Measurements from ENCODE around the gene CEP85.

DNA sequence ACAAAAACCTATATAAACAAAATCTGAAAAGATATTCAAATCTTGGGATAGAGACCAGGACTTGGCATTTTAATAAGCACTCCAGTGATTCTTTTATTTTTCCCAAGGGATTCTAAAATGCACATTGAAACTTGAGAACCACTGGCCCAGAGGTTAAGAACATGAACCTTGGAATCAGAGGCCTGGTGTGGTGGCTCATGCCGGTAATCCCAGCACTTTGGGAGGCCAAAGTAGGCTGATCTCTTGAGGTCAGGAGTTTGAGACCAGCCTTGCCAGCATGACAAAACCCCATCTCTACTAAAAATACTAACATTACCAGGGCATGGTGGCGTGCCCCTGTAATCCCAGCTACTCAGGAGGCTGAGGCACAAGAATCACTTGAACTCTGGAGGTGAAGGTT, 12.9 kb upstream of the CEP85 start:
- TF ChIP-seq, protein P1, sequence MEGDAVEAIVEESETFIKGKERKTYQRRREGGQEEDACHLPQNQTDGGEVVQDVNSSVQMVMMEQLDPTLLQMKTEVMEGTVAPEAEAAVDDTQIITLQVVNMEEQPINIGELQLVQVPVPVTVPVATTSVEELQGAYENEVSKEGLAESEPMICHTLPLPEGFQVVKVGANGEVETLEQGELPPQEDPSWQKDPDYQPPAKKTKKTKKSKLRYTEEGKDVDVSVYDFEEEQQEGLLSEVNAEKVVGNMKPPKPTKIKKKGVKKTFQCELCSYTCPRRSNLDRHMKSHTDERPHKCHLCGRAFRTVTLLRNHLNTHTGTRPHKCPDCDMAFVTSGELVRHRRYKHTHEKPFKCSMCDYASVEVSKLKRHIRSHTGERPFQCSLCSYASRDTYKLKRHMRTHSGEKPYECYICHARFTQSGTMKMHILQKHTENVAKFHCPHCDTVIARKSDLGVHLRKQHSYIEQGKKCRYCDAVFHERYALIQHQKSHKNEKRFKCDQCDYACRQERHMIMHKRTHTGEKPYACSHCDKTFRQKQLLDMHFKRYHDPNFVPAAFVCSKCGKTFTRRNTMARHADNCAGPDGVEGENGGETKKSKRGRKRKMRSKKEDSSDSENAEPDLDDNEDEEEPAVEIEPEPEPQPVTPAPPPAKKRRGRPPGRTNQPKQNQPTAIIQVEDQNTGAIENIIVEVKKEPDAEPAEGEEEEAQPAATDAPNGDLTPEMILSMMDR (IDR thresholded peaks at IDR 0.05), result no peak
- TF ChIP-seq POLR2A (IDR thresholded peaks at IDR 0.05), result no peak
- TF ChIP-seq POLR2AphosphoS5 (IDR thresholded peaks at IDR 0.05), result no peak
